AG04449 (cell line): ENCODE results near the gene OR2A14.

ENCODE experiments used
- CTCF ChIA-PET: fragments of 350-600 bp; formaldehyde crosslinking; extraction: SDS; loops from one replicate; lab custom pipeline; 2021; ENCODE audit warnings: antibody characterized with exemption; lab: Yijun Ruan, JAX
- POLR2A ChIA-PET: fragments of 400-600, 350-600 bp; formaldehyde crosslinking; extraction: SDS; loops from one replicate; lab custom pipeline; 2020; ENCODE audit warnings: antibody characterized with exemption, inconsistent platforms; lab: Yijun Ruan, JAX
- DNase-seq: peaks from one replicate; pipeline ENCODE4 v3.0.0-alpha.2; 2010; ENCODE audit warnings: low read depth, low spot score
- H3K4me3 ChIP-seq: 2 replicates; pipeline ENCODE4 v1.5.1; 2011; ENCODE audit warnings: low read depth, mild to moderate bottlenecking, control low read depth, low read length
- TF ChIP-seq, protein P1 (sequence below): IDR thresholded peaks from one replicate; pipeline ENCODE4 v1.5.1; 2011; ENCODE audit warnings: mild to moderate bottlenecking, moderate library complexity, low read length, control low read depth, inconsistent platforms; ENCODE audit not compliant: insufficient read depth; ENCODE audit errors: missing control alignments

OR2A14 gene, protein sequence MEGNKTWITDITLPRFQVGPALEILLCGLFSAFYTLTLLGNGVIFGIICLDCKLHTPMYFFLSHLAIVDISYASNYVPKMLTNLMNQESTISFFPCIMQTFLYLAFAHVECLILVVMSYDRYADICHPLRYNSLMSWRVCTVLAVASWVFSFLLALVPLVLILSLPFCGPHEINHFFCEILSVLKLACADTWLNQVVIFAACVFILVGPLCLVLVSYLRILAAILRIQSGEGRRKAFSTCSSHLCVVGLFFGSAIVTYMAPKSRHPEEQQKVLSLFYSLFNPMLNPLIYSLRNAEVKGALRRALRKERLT

DNA sequence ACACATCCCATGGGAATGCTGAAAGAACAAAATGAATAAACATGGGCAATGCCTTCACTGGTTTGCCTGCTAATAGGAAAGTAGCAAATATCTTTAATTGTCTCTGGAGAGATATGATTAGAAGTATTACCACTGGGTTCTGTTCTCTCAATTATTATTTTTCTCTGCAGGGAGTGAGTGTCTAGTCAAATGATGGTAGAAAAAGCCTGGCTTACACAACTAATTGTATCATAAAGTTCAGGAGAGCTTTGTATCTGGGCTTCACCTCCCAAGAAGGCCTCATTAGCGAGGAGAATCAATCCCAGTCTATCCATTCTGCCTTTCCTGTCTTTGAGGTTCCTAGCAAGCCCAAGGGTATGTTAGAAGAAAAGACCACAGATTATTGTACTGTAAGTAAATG lies at the start of gene OR2A14:
Gene OR2A14, plus strand, starts transcription at position 301 of the 400 bp plus-strand sequence. CDS start 5,937 bp downstream, outside the sequence.
- no peak for DNase-seq
- TF ChIP-seq, protein P1, sequence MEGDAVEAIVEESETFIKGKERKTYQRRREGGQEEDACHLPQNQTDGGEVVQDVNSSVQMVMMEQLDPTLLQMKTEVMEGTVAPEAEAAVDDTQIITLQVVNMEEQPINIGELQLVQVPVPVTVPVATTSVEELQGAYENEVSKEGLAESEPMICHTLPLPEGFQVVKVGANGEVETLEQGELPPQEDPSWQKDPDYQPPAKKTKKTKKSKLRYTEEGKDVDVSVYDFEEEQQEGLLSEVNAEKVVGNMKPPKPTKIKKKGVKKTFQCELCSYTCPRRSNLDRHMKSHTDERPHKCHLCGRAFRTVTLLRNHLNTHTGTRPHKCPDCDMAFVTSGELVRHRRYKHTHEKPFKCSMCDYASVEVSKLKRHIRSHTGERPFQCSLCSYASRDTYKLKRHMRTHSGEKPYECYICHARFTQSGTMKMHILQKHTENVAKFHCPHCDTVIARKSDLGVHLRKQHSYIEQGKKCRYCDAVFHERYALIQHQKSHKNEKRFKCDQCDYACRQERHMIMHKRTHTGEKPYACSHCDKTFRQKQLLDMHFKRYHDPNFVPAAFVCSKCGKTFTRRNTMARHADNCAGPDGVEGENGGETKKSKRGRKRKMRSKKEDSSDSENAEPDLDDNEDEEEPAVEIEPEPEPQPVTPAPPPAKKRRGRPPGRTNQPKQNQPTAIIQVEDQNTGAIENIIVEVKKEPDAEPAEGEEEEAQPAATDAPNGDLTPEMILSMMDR = no peak
- ChIA-PET CTCF (no interaction called here), POLR2A (no interaction called here)
- H3K4me3 ChIP-seq = no peak within 1 kb of the TSS

DNA sequence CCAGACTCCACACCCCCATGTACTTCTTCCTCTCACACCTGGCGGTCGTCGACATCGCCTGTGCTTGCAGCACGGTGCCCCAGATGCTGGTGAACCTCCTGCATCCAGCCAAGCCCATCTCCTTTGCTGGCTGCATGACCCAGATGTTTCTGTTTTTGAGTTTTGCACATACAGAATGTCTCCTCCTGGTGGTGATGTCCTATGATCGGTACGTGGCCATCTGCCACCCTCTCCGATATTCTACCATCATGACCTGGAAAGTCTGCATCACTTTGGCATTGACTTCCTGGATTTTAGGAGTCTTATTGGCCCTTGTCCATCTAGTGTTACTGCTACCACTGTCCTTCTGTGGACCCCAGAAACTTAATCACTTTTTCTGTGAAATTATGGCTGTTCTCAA lies 48.6 kb upstream of the OR2A14 start:
- TF ChIP-seq, protein P1 = no peak
- POLR2A ChIA-PET = no interaction called here

DNA sequence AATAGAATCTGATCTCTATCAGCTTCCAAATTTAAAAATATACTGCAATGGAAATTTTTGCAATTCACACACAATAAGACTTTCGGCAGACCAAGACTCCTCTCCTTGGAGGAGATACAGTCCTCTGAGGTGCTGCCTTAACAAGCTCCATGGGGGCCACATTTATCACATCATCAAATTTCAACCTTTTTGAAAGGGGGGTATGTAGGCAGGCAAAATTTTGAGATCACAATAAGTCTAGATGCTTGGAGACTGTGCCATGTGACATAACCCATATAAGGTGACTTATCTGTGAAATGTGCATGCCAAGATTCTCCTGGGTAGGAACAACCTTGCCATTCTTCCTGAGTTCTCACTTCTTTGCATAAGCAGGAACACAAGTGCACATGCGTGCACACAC lies 37.0 kb upstream of the OR2A14 start, which contains the start of gene OR2A12:
Gene OR2A12, plus strand, starts transcription at position 301 of the 400 bp plus-strand sequence. CDS start 8,830 bp downstream, outside the sequence.
- H3K4me3 ChIP-seq = no peak within 1 kb of the TSS
- POLR2A ChIA-PET = no interaction called here
- CTCF ChIA-PET = no interaction called here
- TF ChIP-seq, protein P1 = no peak
- no peak for DNase-seq

More for the DNA sequence above, 48.6 kb upstream of the OR2A14 start:
- no peak for DNase-seq
- CTCF ChIA-PET = no interaction called here
- H3K4me3 ChIP-seq = no peak overlapping the region

DNA sequence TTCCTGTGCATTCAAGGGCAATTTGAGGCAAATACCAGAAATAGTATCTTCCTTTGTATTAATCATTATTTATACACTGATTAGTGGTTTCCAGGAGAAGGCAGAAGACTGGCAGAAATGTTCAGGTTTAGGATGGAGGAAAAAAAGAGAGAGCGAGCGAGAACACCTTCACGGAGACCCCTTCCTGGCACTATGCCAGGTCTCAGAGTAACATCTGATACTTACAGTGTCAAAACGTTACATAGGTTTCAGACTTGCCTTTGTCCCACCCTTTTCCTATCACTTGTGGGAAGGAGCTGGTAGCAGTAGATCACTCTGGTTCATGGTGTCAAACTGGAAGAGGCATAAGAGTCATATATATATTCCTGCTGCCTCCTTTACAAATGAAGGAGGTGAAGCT lies 36.2 kb upstream of the OR2A14 start:
- no peak for DNase-seq
- TF ChIP-seq, protein P1 = no peak
- CTCF ChIA-PET = no interaction called here
- POLR2A ChIA-PET = no interaction called here
- H3K4me3 ChIP-seq = no peak overlapping the region

DNA sequence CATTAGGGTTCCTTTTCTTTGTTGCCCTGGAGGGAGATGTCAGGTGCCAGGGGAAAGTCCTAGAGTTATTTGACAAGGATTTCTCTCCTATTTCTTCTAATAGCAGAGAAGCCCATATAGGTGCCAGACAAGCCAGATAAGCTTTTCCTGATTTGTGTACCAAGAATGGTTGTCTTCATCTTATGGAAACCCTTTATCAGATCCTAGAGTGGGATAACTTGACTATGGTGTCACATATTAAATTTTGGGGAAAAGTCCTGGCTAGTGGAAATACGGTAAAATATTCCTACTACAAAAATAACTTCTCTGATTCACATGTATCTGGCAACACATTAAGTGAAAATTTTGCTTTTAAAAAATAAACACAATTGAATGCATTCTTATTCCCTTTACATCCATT lies 35.7 kb upstream of the OR2A14 start:
- H3K4me3 ChIP-seq = no peak overlapping the region
- CTCF ChIA-PET = no interaction called here
- no peak for DNase-seq
- TF ChIP-seq, protein P1 = no peak
- POLR2A ChIA-PET = no interaction called here

DNA sequence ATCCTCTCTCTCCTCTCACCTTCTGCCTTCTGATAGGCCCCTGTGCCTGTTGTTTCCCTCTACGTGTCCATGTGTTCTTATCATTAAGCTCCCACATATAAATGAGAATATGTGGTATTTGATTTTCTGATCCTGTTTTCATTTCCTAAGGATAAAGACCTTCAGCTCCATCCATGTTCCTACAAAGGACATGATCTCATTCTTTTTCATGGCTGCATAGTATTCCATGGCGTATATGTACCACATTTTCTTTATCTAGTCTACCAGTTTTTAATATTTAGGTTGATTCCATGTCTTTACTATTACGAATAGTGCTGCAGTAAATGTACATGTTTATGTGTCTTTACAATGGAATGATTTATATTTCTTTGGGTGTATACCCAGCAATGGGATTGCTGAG lies 32.3 kb upstream of the OR2A14 start:
- TF ChIP-seq, protein P1 = no peak

More for the DNA sequence above, 32.3 kb upstream of the OR2A14 start:
- ChIA-PET CTCF (no interaction called here), POLR2A (no interaction called here)
- no peak overlapping the region for H3K4me3 ChIP-seq
- DNase-seq = no peak
